ENCODE measurements around the gene SLC35A4.
"Not testable (repeated sequence)": the region's sequence is repeated elsewhere in the genome, so short reads cannot be mapped to it uniquely, and the experiment has no call there.

Gene SLC35A4

GRCh38 chr5:140558542-140558941, 6.1 kb upstream of the SLC35A4 start:
- DNase-seq = no peak

GRCh38 chr5:140560227-140560626, 4.4 kb upstream of the SLC35A4 start:
- no peak for DNase-seq

- no peak for DNase-seq
Measured at GRCh38 chr5:140561753-140562523, 2.7 kb upstream of the SLC35A4 start.

- no peak for DNase-seq
Measured at GRCh38 chr5:140563596-140563995, 1.0 kb upstream of the SLC35A4 start.

- DNase-seq = no peak
Measured at GRCh38 chr5:140565024-140565779, 574 bp downstream of the SLC35A4 start.

- DNase-seq = no peak
Measured at GRCh38 chr5:140565780-140566095, 1.1 kb downstream of the SLC35A4 start.

- DNase-seq = no peak
Measured at GRCh38 chr5:140566665-140567064, 2.0 kb downstream of the SLC35A4 start.

GRCh38 chr5:140567136-140567818, 2.6 kb downstream of the SLC35A4 start:
- DNase-seq = no peak

GRCh38 chr5:140567871-140568270, 3.2 kb downstream of the SLC35A4 start:
- no peak for DNase-seq

GRCh38 chr5:140568443-140569063, 3.9 kb downstream of the SLC35A4 start:
- DNase-seq = no peak

- no peak for DNase-seq
Measured at GRCh38 chr5:140569197-140569596, 4.6 kb downstream of the SLC35A4 start.

- no peak for DNase-seq
Measured at GRCh38 chr5:140570058-140570457, 5.4 kb downstream of the SLC35A4 start.

GRCh38 chr5:140570488-140570887, 5.9 kb downstream of the SLC35A4 start:
- no peak for DNase-seq

GRCh38 chr5:140571105-140571504, 6.5 kb downstream of the SLC35A4 start:
- no peak for DNase-seq

GRCh38 chr5:140573683-140574082, 9.1 kb downstream of the SLC35A4 start:
- DNase-seq = no peak

- no peak for DNase-seq
Measured at GRCh38 chr5:140574165-140574564, 9.5 kb downstream of the SLC35A4 start.

GRCh38 chr5:140575309-140575708, 10.7 kb downstream of the SLC35A4 start:
- DNase-seq = no peak

GRCh38 chr5:140576776-140577201, 12.2 kb downstream of the SLC35A4 start:
- DNase-seq = no peak

- not testable (repeated sequence) for DNase-seq
Measured at GRCh38 chr5:140579188-140579747, 14.6 kb downstream of the SLC35A4 start.

- DNase-seq = no peak
Measured at GRCh38 chr5:140587495-140587894, 22.9 kb downstream of the SLC35A4 start.

GRCh38 chr5:140588311-140589070, 23.9 kb downstream of the SLC35A4 start:
- no peak for DNase-seq

GRCh38 chr5:140590861-140591260, 26.2 kb downstream of the SLC35A4 start:
- no peak for DNase-seq
